RPMI7951 (cell line): Measurements from ENCODE around the gene POLD1. TPM values are rescaled to one million over a fixed set of nuclear protein-coding genes. Genes with fewer than 3 reads are reported as not detected.

Experiments used
- DNase-seq: peaks from one replicate; pipeline ENCODE4 v3.0.0-alpha.2; 2012; ENCODE audit warnings: low read depth
- total RNA-seq: library from RNA; depleted of rRNA; stranded (reverse); fragments of >200 nt; shearing (Covaris generic); gene quantifications from 2 replicates; pipeline ENCODE4 v1.2.3, GENCODE V29; 2014; rRNA removed

The POLD1 gene
- total RNA-seq, 1 experiment from 2014 or later: 38.6 TPM

GRCh38 chr19:50465986-50466705 is 82.0 kb downstream of the POLD1 start:
- DNase-seq: peak; percentile 37

GRCh38 chr19:50466706-50467039 is 82.5 kb downstream of the POLD1 start:
- DNase-seq: no peak

- DNase-seq: no peak
These were observed 83.4 kb downstream of the POLD1 start for GRCh38 chr19:50467566-50467965.

Other genes with a start within 250 kb of the POLD1 start
- gene IZUMO2, start 221.1 kb upstream of the POLD1 start, total RNA-seq: not detected in 2 replicates
- gene MYH14, start 180.7 kb upstream of the POLD1 start, total RNA-seq: under 0.01 and 0.39 TPM in 2 replicates
- gene KCNC3, start 55.0 kb upstream of the POLD1 start, total RNA-seq: 0.12 TPM in 1 of 2 replicates, not detected in the other
- gene NAPSA, start 18.7 kb upstream of the POLD1 start, total RNA-seq: under 0.01 TPM in 1 of 2 replicates, not detected in the other
- 92.0 and 102 TPM in 2 replicates for gene NR1H2, start 7.9 kb upstream of the POLD1 start, total RNA-seq
- not detected in 2 replicates for gene SPIB, start 34.6 kb downstream of the POLD1 start, total RNA-seq
- gene MYBPC2, start 48.5 kb downstream of the POLD1 start, total RNA-seq: 0.10 TPM in 1 of 2 replicates, not detected in the other
- gene EMC10, start 92.2 kb downstream of the POLD1 start, total RNA-seq: 36.9 and 75.3 TPM in 2 replicates
- gene GARIN5A, start 92.5 kb downstream of the POLD1 start, total RNA-seq: 1.3 TPM in 1 of 2 replicates, not detected in the other
- gene JOSD2, start 126.8 kb downstream of the POLD1 start, total RNA-seq: 39.0 and 53.5 TPM in 2 replicates
- gene ASPDH, start 129.6 kb downstream of the POLD1 start, total RNA-seq: not detected in 2 replicates
- gene LRRC4B, start 184.1 kb downstream of the POLD1 start, total RNA-seq: not detected in 2 replicates